Measurements from ENCODE around the gene CFAP107. TPM values are rescaled to one million over a fixed set of nuclear protein-coding genes. Genes with fewer than 3 reads are reported as not detected.

The CFAP107 gene
- total and polyA plus RNA-seq, 2 experiments from 2014 or later = not detected

DNA sequence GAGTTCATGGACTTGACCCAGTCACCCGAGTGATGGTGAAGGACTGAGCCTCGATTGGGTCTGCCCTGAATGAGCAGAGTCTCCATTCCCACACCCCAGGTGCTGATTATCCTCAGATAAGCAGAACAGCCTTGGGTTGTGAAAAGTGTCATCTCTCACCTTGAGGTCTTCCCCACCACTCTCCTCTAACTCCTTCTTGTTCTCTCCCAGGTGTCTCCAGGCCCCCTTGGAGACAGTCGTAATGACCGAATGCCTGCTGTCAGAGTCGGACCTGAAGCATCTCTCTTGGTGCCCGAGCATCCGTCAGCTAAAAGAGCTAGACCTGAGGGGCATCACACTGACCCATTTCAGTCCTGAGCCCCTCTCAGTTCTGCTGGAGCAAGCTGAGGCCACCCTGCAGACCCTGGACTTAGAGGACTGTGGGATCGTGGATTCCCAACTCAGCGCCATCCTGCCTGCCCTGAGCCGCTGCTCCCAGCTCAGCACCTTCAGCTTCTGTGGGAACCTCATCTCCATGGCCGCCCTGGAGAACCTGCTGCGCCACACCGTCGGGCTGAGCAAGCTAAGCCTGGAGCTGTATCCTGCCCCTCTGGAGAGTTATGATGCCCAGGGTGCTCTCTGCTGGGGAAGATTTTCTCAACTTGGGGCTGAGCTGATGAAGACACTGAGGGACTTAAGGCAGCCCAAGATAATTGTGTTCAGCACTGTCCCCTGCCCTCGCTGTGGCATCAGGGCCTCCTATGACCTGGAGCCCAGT lies 31.0 kb downstream of the CFAP107 start:
- no peaks in the 10 kb centered on the region for H4K20me1 ChIP-seq (ENCODE audit: insufficient read depth, poor library complexity, severe bottlenecking)
- no peak for TF ChIP-seq EZH2phosphoT487 (IDR thresholded peaks at IDR 0.05; ENCODE audit: low read depth, severe bottlenecking, unreplicated experiment)
- TF ChIP-seq, protein P1, sequence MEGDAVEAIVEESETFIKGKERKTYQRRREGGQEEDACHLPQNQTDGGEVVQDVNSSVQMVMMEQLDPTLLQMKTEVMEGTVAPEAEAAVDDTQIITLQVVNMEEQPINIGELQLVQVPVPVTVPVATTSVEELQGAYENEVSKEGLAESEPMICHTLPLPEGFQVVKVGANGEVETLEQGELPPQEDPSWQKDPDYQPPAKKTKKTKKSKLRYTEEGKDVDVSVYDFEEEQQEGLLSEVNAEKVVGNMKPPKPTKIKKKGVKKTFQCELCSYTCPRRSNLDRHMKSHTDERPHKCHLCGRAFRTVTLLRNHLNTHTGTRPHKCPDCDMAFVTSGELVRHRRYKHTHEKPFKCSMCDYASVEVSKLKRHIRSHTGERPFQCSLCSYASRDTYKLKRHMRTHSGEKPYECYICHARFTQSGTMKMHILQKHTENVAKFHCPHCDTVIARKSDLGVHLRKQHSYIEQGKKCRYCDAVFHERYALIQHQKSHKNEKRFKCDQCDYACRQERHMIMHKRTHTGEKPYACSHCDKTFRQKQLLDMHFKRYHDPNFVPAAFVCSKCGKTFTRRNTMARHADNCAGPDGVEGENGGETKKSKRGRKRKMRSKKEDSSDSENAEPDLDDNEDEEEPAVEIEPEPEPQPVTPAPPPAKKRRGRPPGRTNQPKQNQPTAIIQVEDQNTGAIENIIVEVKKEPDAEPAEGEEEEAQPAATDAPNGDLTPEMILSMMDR (IDR thresholded peaks at IDR 0.05; ENCODE audit: poor library complexity) = no peak
- no peak for TF ChIP-seq EZH2 (IDR thresholded peaks at IDR 0.05; ENCODE audit: borderline replicate concordance)
- H3K36me3 ChIP-seq (replicated peaks; ENCODE audit: insufficient read depth, low read depth) = no peaks in the 10 kb centered on the region
- no peak overlapping the region for H3K27ac ChIP-seq
- H3K4me2 ChIP-seq = no peak overlapping the region
- H3K9me2 ChIP-seq (replicated peaks; ENCODE audit: insufficient read depth) = no peaks in the 10 kb centered on the region
- DNase-seq (ENCODE audit: low spot score) = no peak
- 93% methylated on average over 15 of the region's 15 CpGs for WGBS (ENCODE audit: low lambda C conversion rate, missing lambda C conversion rate)
- H3K9me3 ChIP-seq (ENCODE audit: low read depth) = no peaks in the 10 kb centered on the region
- no peak overlapping the region for H2AFZ ChIP-seq
- no peaks in the 10 kb centered on the region for H3K27me3 ChIP-seq
- no peak overlapping the region for H3K4me3 ChIP-seq
- no peaks in the 10 kb centered on the region for H3K79me2 ChIP-seq
- H3K4me1 ChIP-seq (ENCODE audit: insufficient read depth) = no peaks in the 10 kb centered on the region

DNA sequence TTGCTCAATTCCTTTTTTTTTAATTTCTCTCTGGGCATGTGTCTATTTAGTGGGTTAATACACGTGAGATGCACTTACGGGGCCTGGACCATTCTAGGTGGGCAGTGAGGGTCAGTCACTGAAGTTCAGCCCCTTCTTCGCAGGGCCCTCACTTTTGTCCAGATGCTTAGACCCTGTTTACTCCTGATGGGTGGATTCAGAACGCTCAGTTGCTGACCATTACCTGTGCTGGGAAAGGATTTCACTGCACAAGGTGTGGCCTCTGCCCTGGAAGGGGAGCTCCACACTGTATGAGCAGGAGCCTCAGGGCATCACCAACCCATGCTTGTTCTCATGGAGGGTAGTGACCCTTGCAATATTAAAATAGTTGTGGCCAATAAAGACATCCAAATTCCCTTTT lies 32.1 kb downstream of the CFAP107 start:
- no peak overlapping the region for H3K27ac ChIP-seq
- no peaks in the 10 kb centered on the region for H3K36me3 ChIP-seq (replicated peaks; ENCODE audit: insufficient read depth, low read depth)
- H3K4me1 ChIP-seq (ENCODE audit: insufficient read depth) = no peaks in the 10 kb centered on the region
- no peak overlapping the region for H3K4me2 ChIP-seq
- H3K4me3 ChIP-seq = no peak overlapping the region
- H2AFZ ChIP-seq = no peak overlapping the region
- no peak for DNase-seq (ENCODE audit: low spot score)
- H4K20me1 ChIP-seq (ENCODE audit: insufficient read depth, poor library complexity, severe bottlenecking) = no peaks in the 10 kb centered on the region
- no peaks in the 10 kb centered on the region for H3K79me2 ChIP-seq
- no peaks in the 10 kb centered on the region for H3K9me2 ChIP-seq (replicated peaks; ENCODE audit: insufficient read depth)
- TF ChIP-seq, protein P1 (IDR thresholded peaks at IDR 0.05; ENCODE audit: poor library complexity) = no peak
- TF ChIP-seq EZH2phosphoT487 (IDR thresholded peaks at IDR 0.05; ENCODE audit: low read depth, severe bottlenecking, unreplicated experiment) = no peak
- TF ChIP-seq EZH2 (IDR thresholded peaks at IDR 0.05; ENCODE audit: borderline replicate concordance) = no peak
- H3K9me3 ChIP-seq (ENCODE audit: low read depth) = no peaks in the 10 kb centered on the region
- WGBS (ENCODE audit: low lambda C conversion rate, missing lambda C conversion rate) = 82% methylated on average over 4 of the region's 4 CpGs
- H3K27me3 ChIP-seq = no peaks in the 10 kb centered on the region

DNA sequence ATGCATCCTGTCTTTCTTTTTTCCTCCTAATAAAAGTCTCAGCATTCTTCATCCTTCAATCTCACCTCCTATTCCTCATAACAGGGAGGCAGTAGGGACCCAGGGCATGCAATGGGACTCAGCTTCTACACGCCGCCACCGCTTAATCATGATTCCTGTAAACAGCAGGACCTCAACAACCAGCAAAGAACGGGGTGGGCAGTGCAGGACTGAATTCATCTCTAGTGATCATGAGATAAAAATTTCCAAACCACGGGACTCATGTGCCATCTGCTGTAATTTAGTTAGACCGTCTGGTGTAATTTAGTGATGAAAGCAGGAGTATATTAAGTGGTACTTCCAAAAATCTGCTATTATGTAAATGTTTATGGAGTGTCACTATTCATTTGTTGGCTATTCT lies 32.9 kb downstream of the CFAP107 start:
- Histone ChIP-seq H4K20me1 (ENCODE audit: insufficient read depth, poor library complexity, severe bottlenecking) (no peaks in the 10 kb centered on the region), H3K36me3 (replicated peaks; ENCODE audit: insufficient read depth, low read depth) (no peaks in the 10 kb centered on the region), H3K4me3 (no peak overlapping the region), H3K27ac (no peak overlapping the region), H3K9me2 (replicated peaks; ENCODE audit: insufficient read depth) (no peaks in the 10 kb centered on the region), H3K9me3 (ENCODE audit: low read depth) (no peaks in the 10 kb centered on the region), H3K27me3 (no peaks in the 10 kb centered on the region), H3K4me1 (ENCODE audit: insufficient read depth) (no peaks in the 10 kb centered on the region), H3K79me2 (no peaks in the 10 kb centered on the region), H3K4me2 (no peak overlapping the region), H2AFZ (no peak overlapping the region)
- 75% methylated on average over 6 of the region's 6 CpGs for WGBS (ENCODE audit: low lambda C conversion rate, missing lambda C conversion rate)
- no peak for TF ChIP-seq EZH2phosphoT487 (IDR thresholded peaks at IDR 0.05; ENCODE audit: low read depth, severe bottlenecking, unreplicated experiment)
- TF ChIP-seq EZH2 (IDR thresholded peaks at IDR 0.05; ENCODE audit: borderline replicate concordance) = no peak
- TF ChIP-seq, protein P1 (IDR thresholded peaks at IDR 0.05; ENCODE audit: poor library complexity) = no peak
- no peak for DNase-seq (ENCODE audit: low spot score)

Data from hepatocyte (in vitro differentiated cells).